Epithelial cell of esophagus (primary cell): ENCODE data around the gene RTN4IP1.

Source experiments
- DNase-seq: peaks from one replicate; pipeline ENCODE4 v3.0.0; 2010; ENCODE audit warnings: low read depth
- H3K4me3 ChIP-seq: 2 replicates; pipeline ENCODE4 v1.5.1; 2011; ENCODE audit warnings: mild to moderate bottlenecking, low read length, control low read depth
- TF ChIP-seq, protein P1 (sequence below): IDR thresholded peaks from 2 replicates; pipeline ENCODE4 v1.5.1; 2011; ENCODE audit warnings: low read depth, mild to moderate bottlenecking, low read length, control low read depth, inconsistent platforms; ENCODE audit not compliant: insufficient read depth; ENCODE audit errors: missing control alignments

The RTN4IP1 gene

GRCh38 chr6:106612671-106613416 lies 16.5 kb downstream of the RTN4IP1 start:
- DNase-seq, result no peak
- H3K4me3 ChIP-seq, result no peak overlapping the region
- TF ChIP-seq, protein P1, sequence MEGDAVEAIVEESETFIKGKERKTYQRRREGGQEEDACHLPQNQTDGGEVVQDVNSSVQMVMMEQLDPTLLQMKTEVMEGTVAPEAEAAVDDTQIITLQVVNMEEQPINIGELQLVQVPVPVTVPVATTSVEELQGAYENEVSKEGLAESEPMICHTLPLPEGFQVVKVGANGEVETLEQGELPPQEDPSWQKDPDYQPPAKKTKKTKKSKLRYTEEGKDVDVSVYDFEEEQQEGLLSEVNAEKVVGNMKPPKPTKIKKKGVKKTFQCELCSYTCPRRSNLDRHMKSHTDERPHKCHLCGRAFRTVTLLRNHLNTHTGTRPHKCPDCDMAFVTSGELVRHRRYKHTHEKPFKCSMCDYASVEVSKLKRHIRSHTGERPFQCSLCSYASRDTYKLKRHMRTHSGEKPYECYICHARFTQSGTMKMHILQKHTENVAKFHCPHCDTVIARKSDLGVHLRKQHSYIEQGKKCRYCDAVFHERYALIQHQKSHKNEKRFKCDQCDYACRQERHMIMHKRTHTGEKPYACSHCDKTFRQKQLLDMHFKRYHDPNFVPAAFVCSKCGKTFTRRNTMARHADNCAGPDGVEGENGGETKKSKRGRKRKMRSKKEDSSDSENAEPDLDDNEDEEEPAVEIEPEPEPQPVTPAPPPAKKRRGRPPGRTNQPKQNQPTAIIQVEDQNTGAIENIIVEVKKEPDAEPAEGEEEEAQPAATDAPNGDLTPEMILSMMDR, result no peak

DNA sequence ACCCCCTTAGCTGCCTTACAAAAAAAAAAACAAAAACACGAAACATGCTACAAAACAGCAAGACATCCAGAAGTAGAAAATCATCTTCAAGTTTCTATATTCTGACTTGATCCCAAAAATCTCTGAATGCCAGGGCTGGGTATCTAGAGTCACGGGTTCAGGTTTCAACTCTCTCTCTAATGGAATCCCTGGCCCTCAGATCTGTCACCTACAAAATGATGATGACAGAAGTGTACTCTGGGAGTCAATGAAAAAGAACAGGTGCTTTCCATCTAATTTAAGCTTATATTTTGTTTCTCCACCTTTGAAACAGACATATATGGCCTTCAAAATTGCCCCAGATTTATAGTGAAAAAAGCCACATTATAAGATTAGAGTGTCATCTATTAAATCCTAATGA lies 18.3 kb downstream of the RTN4IP1 start:
- H3K4me3 ChIP-seq, result no peak overlapping the region
- no peak for DNase-seq
- TF ChIP-seq, protein P1, result no peak

DNA sequence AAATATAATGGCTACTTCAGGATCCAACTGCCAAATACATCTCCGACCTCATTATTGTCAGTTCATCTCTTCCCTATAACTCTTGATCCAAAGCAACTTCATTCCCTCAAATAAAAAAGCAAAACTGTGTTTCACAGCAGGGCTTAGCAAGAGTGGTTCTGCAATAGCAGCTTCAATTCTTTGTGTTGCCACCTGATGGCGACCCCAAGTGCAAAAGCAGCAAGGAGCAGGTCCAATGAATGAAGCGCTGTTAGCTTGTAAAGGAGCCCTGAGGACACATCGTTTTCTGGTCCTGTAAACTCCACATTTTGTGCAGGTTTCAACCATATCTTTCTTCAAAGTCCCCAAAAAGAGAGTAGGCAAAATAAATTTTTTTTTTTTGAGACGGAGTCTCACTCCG lies 19.6 kb downstream of the RTN4IP1 start:
- H3K4me3 ChIP-seq, result no peak overlapping the region
- TF ChIP-seq, protein P1, result peak; percentile 58
- peak; percentile 53 for DNase-seq

GRCh38 chr6:106608080-106608668 lies 21.1 kb downstream of the RTN4IP1 start:
- TF ChIP-seq, protein P1, result peak; percentile 79
- no peak overlapping the region for H3K4me3 ChIP-seq
- DNase-seq, result peak; percentile 87

DNA sequence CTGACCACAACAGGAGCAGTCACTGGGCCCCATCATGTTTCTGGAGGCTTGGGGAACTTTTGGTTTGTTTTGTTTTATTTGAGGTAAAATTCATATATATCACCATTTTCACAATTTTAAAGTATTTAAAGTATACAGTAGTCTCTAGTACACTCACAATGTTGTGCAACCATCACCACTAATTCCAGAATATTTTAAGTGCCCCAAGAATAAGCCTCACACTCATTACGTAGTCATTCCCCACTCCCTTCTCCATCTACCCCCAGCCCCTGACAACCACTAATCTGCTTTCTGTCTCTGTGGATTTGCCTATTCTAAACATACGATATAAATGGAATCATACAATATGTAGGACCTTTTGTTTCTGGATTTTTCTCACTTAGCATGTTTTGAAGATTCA lies 29.0 kb downstream of the RTN4IP1 start:
- TF ChIP-seq, protein P1, result no peak
- DNase-seq, result no peak
- H3K4me3 ChIP-seq, result no peak overlapping the region

DNA sequence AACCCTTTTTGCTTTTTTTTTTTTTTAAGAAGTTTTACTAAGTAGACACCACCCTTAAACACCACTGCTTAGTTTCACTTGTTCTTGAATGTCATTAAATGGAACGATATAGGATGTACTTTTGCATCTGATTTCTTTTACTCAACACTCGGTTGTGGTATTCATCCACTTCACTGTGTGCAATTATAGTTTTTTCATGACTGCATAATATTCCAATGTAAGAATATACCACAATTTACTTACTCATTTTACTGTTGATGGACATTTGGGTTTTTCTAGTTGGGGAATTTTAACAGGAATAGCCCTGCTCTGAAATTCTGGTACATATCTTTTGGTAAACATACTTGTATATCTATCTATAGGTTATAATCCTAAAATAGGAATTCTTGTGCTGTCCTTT lies 29.9 kb downstream of the RTN4IP1 start:
- no peak overlapping the region for H3K4me3 ChIP-seq
- TF ChIP-seq, protein P1, result no peak
- DNase-seq, result no peak
